Activated naive CD8-positive, alpha-beta T cell treated with anti-CD3 and anti-CD28 coated beads, Interleukin-2, amount 10 ng/mL, durations not matched to agents 7 days and 5 days (primary cell): ENCODE data around the gene SVEP1. TPM values are rescaled to one million over a fixed set of nuclear protein-coding genes. Genes with fewer than 3 reads are reported as not detected.
"Not testable (repeated sequence)": the region's sequence is repeated elsewhere in the genome, so short reads cannot be mapped to it uniquely, and the experiment has no call there.

Experiments
- ATAC-seq: fragments of 150-1000 bp; cut with Tn5 transposase; one replicate; pipeline ENCODE4 v1.10.0; 2021; ENCODE audit warnings: low read depth, moderate library complexity
- POLR2A ChIA-PET: fragments of 350-600 bp; sonication (Branson Sonifier 250); formaldehyde crosslinking; loops from one replicate; lab custom pipeline; 2021; ENCODE audit warnings: antibody characterized with exemption; lab: Charles Lee
- DNase-seq: peaks from one replicate; pipeline ENCODE4 v3.0.0; 2021
- H3K27ac Mint-ChIP-seq: one replicate; pipeline ENCODE4 v1.8.0; 2022; ENCODE audit warnings: mild to moderate bottlenecking, mixed read lengths
- H3K27me3 Mint-ChIP-seq: one replicate; pipeline ENCODE4 v1.8.0; 2022; ENCODE audit warnings: mild to moderate bottlenecking, moderate library complexity, mixed read lengths
- H3K36me3 Mint-ChIP-seq: one replicate; pipeline ENCODE4 v1.8.0; 2021; ENCODE audit warnings: mild to moderate bottlenecking, mixed read lengths
- H3K4me1 Mint-ChIP-seq: one replicate; pipeline ENCODE4 v1.8.0; 2021; ENCODE audit warnings: mixed read lengths
- H3K4me3 Mint-ChIP-seq: one replicate; pipeline ENCODE4 v1.8.0; 2022; ENCODE audit warnings: mild to moderate bottlenecking, moderate library complexity, mixed read lengths
- H3K9me3 Mint-ChIP-seq: one replicate; pipeline ENCODE4 v1.8.0; 2021; ENCODE audit warnings: mixed read lengths
- total RNA-seq, 2 experiments: library from RNA; stranded (reverse); gene quantifications; one replicate each; pipeline ENCODE4 v1.2.3, GENCODE V29; 2021

Gene SVEP1
- total RNA-seq, 2 experiments from 2014 or later = not detected

DNA sequence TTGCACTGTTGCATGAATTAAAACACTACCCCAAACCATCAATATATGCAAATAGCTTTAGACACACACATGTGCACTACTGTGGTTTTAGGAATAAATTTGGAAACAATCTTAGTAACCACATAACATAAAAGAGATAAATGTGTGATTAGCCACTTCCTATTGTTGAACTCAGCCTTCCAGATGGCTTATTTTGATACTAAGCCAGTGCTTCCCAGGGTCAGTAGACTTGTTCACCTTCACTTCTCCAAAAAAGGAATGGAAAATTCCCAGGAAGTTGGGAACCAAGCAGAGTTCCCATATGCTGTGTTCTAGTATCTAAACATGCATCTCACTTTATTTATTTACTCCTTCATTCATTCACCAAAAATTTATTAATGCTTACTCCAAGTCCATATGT, 47.8 kb downstream of the SVEP1 start:
- Mint-ChIP-seq H3K36me3 (no peaks in the 10 kb centered on the region), H3K27me3 (no peaks in the 10 kb centered on the region), H3K9me3 (peaks cover 2% of the 10 kb centered on the region), H3K4me1 (no peaks in the 10 kb centered on the region), H3K4me3 (no peak overlapping the region), H3K27ac (no peak overlapping the region)
- no peak for ATAC-seq
- POLR2A ChIA-PET = no interaction called here
- no peak for DNase-seq

DNA sequence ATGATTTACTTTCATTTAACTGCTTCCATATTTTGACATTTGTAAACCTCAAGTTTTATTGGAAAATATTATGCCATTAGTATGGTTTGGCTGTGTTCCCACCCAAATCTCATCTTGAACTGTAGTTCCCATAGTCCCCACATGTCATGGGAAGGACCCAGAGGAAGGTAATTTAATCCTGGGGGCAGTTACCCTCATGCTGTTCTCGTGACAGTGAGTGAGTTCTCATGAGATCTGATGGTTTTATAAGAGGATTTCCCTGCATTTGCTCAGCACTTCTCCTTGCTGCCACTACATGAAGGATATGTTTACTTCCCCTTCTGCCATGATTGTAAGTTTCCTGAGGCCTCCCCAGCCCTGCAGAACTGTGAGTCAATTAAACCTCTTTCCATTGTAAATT, 48.3 kb downstream of the SVEP1 start:
- H3K4me3 Mint-ChIP-seq, DNase-seq, H3K27ac Mint-ChIP-seq, H3K9me3 Mint-ChIP-seq, ATAC-seq, H3K36me3 Mint-ChIP-seq, POLR2A ChIA-PET, H3K27me3 Mint-ChIP-seq, H3K4me1 Mint-ChIP-seq: not testable (repeated sequence)

DNA sequence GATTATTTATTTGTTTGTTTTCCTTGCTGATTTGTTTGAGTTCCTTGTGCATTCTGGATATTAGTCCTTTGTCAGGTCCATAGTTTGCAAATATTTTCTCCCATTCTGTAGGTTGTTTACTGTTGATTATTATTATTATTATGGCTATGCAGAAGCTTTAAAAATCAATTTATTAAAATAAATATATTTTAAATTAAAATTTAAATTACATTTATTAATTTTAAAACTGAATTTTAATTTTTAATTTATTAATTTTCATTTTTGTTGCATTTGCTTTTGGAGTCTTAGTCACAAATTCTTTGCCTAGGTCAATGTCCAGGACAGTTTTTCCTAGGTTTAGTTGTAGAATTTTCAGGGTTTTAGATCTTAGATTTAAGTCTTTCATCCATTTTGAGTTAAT, 50.9 kb downstream of the SVEP1 start:
- DNase-seq (no peak), ATAC-seq (no peak)
- Mint-ChIP-seq H3K36me3 (no peaks in the 10 kb centered on the region), H3K4me3 (no peak overlapping the region), H3K27ac (no peak overlapping the region), H3K9me3 (no peaks in the 10 kb centered on the region), H3K27me3 (no peaks in the 10 kb centered on the region), H3K4me1 (no peaks in the 10 kb centered on the region)
- POLR2A ChIA-PET = no interaction called here

DNA sequence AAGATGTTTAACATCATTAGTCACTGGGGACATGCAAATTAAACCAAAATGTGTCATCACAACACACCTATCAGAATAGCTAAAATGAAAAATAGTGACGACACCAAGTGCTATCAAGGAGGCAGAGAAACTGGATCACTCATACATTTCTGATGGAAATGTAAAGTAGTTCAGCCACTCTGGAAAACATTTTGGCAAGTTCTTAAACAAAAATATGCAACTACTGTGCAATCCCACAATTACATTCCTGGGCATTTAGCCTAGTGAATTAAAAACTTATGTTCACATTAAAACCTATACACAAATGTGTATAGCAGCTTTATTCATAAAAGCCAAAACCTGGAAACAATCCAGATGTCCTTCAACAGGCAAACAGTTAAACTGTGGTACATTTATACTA, 53.1 kb downstream of the SVEP1 start:
- DNase-seq (no peak), ATAC-seq (no peak)
- H3K9me3 Mint-ChIP-seq = no peaks in the 10 kb centered on the region
- H3K27ac Mint-ChIP-seq = no peak overlapping the region
- no peaks in the 10 kb centered on the region for H3K27me3 Mint-ChIP-seq
- POLR2A ChIA-PET = no interaction called here
- H3K4me1 Mint-ChIP-seq = no peaks in the 10 kb centered on the region
- H3K36me3 Mint-ChIP-seq = no peaks in the 10 kb centered on the region
- H3K4me3 Mint-ChIP-seq = no peak overlapping the region

DNA sequence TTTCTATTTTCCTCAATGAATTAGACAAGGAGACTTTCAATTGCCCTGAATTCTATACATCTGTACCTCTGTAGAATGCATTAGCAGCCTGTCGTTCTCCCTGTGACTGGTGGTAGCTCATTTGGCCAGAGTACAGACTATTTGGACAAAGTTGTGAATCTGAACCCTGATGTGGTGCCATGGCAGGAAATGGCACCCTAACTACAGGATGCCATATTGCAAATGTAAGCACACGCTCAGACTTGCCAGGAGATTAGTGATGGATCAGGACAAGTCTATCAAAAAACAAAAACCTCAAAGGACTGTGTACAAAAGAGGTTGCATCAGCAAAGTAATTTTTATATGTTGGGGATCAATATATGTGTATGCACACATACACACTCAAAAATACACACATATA, 58.3 kb downstream of the SVEP1 start:
- H3K27ac Mint-ChIP-seq = no peak overlapping the region
- POLR2A ChIA-PET = no interaction called here
- peaks cover 2% of the 10 kb centered on the region for H3K27me3 Mint-ChIP-seq
- DNase-seq (no peak), ATAC-seq (no peak)
- no peaks in the 10 kb centered on the region for H3K4me1 Mint-ChIP-seq
- H3K4me3 Mint-ChIP-seq = no peak overlapping the region
- H3K36me3 Mint-ChIP-seq = no peaks in the 10 kb centered on the region
- no peaks in the 10 kb centered on the region for H3K9me3 Mint-ChIP-seq

DNA sequence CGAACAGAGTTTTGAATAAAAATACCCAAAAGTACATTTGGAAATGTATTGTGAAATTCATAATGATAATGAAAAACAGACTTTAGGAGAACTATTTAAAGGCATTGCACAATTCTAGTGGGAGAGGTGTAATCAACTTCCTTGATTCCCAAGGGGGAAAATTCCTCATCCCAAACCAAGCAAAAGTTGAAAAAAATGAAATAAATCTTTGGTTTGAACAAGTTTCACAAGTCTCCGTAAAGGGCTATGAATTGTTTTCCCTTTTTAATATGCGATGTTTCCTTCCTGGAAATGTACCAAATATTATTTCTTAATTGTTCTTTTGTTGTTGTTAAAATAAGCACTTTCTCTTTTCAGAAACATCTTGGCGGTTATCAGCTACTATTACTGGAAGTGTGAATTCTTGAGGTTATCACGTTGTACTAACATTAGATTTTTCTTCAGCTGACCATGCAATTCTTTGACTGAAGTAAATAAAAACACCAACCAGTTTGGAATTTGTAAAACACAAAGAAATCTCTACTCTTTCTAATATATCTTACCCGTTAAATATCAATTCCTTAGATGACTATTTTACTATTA, 59.3 kb downstream of the SVEP1 start:
- H3K4me3 Mint-ChIP-seq = no peak overlapping the region
- POLR2A ChIA-PET = no interaction called here

DNA sequence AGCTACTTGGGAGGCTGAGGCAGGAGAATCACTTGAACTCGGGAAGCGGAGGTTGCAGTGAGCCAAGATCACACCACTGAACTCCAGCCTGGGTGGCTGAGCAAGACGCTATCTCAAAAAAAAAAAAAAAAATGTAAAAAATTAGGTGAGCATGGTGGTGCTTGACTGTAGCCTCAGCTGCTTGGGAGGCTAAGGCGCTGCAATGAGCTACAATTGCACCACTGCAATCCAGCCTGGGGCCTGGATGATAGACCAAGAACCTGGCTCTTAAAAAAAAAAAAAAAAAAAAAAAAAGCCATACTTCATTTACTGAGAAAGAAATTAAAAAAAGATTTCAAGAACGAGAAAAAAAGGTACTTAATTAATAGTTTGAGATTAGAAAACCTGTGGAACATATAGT, 62.1 kb downstream of the SVEP1 start:
- H3K4me1 Mint-ChIP-seq = no peaks in the 10 kb centered on the region
- H3K9me3 Mint-ChIP-seq = no peaks in the 10 kb centered on the region
- DNase-seq (no peak), ATAC-seq (no peak)
- no peaks in the 10 kb centered on the region for H3K36me3 Mint-ChIP-seq
- H3K27me3 Mint-ChIP-seq = peaks cover 2% of the 10 kb centered on the region
- no peak overlapping the region for H3K27ac Mint-ChIP-seq
- H3K4me3 Mint-ChIP-seq = no peak overlapping the region
- POLR2A ChIA-PET = no interaction called here

More for the DNA sequence above, 59.3 kb downstream of the SVEP1 start:
- Mint-ChIP-seq H3K9me3 (no peaks in the 10 kb centered on the region), H3K27me3 (peaks cover 2% of the 10 kb centered on the region), H3K36me3 (no peaks in the 10 kb centered on the region), H3K4me1 (no peaks in the 10 kb centered on the region), H3K27ac (no peak overlapping the region)
- DNase-seq = no peak
- no peak for ATAC-seq

DNA sequence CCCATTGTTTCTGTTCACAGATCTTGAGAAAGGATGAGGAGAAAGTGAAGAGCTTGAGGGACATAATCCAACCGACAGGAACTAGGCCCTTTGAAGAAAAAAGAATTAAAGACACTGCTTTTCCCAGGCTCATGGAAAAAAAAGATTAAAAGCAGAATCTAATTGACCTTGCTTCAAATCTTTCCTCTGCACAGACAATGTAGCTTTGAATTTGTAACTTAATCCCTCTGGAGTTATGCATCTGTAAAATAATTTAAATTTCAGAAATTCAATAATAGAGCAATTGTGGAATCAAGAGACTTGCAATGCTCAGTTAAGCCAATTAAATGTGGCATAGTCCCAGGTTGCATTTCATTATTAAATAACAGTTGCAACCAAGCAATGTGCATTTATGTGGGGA, 64.6 kb downstream of the SVEP1 start:
- Mint-ChIP-seq H3K27ac (no peak overlapping the region), H3K27me3 (peaks cover 2% of the 10 kb centered on the region), H3K4me3 (no peak overlapping the region), H3K9me3 (no peaks in the 10 kb centered on the region), H3K4me1 (no peaks in the 10 kb centered on the region), H3K36me3 (no peaks in the 10 kb centered on the region)
- no peak for DNase-seq
- no peak for ATAC-seq
- POLR2A ChIA-PET = no interaction called here

DNA sequence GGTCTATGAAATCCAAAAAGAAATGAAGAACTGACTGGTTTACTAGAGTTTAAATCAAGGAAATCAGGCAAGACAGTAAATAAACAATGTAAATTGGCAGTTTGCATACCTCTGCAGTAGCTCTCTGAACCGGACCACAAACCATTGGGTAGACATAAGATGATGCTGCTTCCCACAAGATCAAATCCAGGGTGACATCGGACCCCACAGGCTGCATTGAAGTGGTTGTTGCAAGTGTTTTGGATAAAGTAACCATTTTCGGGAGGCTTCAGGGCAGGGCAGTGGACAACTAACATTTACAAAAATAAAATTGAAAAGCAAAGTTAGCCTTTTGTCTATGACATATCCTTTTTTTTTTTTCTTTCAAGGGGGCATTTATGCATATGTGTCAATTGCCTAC, 66.7 kb downstream of the SVEP1 start:
- Mint-ChIP-seq H3K4me1 (no peaks in the 10 kb centered on the region), H3K36me3 (no peaks in the 10 kb centered on the region), H3K27ac (no peak overlapping the region), H3K4me3 (no peak overlapping the region), H3K27me3 (no peaks in the 10 kb centered on the region), H3K9me3 (no peaks in the 10 kb centered on the region)
- POLR2A ChIA-PET = no interaction called here
- DNase-seq = no peak
- no peak for ATAC-seq

DNA sequence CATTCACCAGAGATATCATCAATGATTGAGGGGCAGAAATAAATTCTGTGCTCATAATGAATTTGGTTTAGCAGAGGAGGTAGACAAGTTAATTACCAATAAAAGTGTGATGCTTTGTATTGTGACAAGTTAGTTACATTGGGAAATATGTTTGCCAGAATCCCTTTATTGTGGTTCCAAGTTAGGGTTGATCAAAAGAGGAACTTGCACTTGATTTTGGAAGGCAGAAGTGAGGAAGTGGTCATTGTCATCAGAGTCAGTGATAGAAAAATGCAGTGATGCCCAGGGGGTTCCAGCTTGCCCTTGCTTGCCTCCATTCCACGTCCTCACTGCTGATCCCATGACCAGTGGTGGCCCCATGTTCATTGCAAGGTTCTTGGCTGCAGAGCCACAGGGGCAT, 69.7 kb downstream of the SVEP1 start:
- POLR2A ChIA-PET = no interaction called here
- no peaks in the 10 kb centered on the region for H3K4me1 Mint-ChIP-seq
- no peak overlapping the region for H3K27ac Mint-ChIP-seq
- H3K27me3 Mint-ChIP-seq = no peaks in the 10 kb centered on the region
- no peak overlapping the region for H3K4me3 Mint-ChIP-seq
- no peaks in the 10 kb centered on the region for H3K9me3 Mint-ChIP-seq
- DNase-seq = no peak
- no peak for ATAC-seq
- no peaks in the 10 kb centered on the region for H3K36me3 Mint-ChIP-seq

DNA sequence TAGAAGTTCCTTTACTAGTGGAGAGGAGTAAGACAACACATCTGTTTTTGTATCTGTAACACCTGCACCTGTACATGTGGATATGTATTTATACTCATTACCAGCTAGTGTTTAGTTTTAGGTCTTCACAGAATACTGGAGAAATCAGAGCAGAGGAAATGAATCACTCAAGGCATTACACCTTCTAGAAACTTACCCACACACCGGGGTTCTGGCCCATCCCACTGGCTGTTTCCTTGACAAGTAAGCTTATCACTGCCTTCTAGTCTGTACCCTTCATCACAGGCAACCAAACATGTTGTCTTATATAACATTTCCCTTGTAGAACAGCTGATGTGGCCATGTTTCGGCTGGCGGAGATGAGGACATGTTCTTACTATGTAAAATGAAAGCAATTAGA, 76.7 kb downstream of the SVEP1 start:
- ATAC-seq = no peak

DNA sequence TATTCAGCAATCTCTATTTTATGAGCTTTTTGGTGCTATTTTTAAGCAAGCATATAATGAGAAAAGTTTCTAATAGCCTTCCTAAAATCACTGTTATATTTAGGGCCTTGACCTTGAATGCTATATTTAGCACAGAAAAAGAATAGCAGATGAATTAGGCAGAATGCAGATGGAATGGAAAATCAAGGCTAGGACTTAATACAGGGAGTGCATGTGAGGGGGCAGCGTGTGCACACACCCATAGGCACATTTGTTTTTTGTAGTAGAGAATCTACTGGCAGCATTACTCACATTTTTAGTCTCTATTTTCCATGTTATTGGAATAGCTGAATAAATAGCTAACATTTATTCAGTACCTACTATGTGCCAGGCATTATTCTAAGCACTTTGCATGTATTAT, 79.9 kb downstream of the SVEP1 start:
- no peaks in the 10 kb centered on the region for H3K9me3 Mint-ChIP-seq
- POLR2A ChIA-PET = no interaction called here
- H3K4me3 Mint-ChIP-seq = no peak overlapping the region
- H3K4me1 Mint-ChIP-seq = no peaks in the 10 kb centered on the region
- ATAC-seq (no peak), DNase-seq (no peak)
- H3K27me3 Mint-ChIP-seq = no peaks in the 10 kb centered on the region
- no peaks in the 10 kb centered on the region for H3K36me3 Mint-ChIP-seq
- H3K27ac Mint-ChIP-seq = no peak overlapping the region

More for the DNA sequence above, 76.7 kb downstream of the SVEP1 start:
- no peaks in the 10 kb centered on the region for H3K4me1 Mint-ChIP-seq
- H3K36me3 Mint-ChIP-seq = no peaks in the 10 kb centered on the region
- POLR2A ChIA-PET = no interaction called here
- no peaks in the 10 kb centered on the region for H3K9me3 Mint-ChIP-seq
- no peak overlapping the region for H3K4me3 Mint-ChIP-seq
- DNase-seq = no peak
- no peak overlapping the region for H3K27ac Mint-ChIP-seq
- H3K27me3 Mint-ChIP-seq = no peaks in the 10 kb centered on the region

DNA sequence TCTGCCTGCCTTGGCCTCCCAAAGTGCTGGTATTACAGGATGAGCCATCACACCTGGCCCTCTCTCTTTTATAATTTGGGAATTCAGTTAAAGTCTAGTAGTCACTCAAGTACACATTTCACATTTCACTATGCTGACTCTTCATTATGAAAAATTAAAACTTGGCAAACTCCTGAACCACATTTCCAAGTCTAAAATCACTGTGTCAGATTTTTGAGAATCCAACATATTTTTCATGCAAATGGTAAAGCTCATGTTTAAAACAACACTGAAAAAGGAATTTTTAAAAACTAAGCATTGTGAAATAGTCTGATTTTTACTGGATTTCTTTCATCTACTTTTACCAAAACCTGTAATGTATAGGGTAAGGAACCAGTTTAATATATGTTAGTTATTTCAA, 92.3 kb downstream of the SVEP1 start:
- ATAC-seq = no peak
- Mint-ChIP-seq H3K4me3 (no peak overlapping the region), H3K27me3 (no peaks in the 10 kb centered on the region), H3K27ac (no peak overlapping the region), H3K36me3 (no peaks in the 10 kb centered on the region), H3K4me1 (no peaks in the 10 kb centered on the region), H3K9me3 (no peaks in the 10 kb centered on the region)
- DNase-seq = no peak
- POLR2A ChIA-PET = no interaction called here

DNA sequence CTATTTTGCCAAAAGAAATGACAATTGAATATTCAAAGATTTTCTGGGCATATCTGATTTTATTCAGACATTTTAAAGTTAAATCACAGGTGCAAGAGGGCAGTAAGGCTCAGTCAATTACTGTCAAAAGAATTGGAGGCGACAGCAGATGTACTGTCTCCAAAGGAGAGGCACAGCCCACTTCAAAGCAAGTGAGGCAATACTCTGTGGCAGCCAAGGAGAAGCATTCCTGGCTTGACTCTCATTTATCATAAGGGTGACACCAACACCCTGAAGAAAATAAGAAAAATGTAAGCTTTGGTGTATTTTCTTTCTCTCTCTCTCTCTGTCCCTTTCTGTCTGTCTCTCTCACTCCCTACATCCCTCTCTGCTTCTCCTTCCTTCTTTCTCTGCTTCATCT, 93.3 kb downstream of the SVEP1 start:
- ATAC-seq (no peak), DNase-seq (no peak)
- Mint-ChIP-seq H3K27me3 (no peaks in the 10 kb centered on the region), H3K36me3 (no peaks in the 10 kb centered on the region), H3K4me1 (no peaks in the 10 kb centered on the region), H3K4me3 (no peak overlapping the region), H3K9me3 (no peaks in the 10 kb centered on the region), H3K27ac (no peak overlapping the region)
- POLR2A ChIA-PET = no interaction called here

DNA sequence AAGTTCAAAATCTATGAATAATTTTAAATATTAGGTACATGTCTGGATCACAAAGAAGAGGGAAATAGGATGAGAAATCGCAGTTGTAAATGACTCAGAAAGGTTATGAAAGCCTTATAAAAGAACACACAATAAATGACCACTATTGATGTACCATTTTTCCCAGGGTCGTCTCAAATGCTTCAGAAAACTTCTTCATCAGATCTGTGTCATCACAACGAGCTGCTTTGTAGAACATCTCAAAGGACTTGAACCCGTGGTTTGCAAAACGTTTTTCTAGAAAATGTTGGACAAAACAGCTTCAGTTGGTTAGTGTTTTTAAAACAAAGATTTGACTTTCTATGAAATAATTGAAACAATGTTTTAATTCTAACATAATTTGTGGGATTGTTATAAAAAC, 100.1 kb downstream of the SVEP1 start:
- POLR2A ChIA-PET = no interaction called here
- H3K9me3 Mint-ChIP-seq = no peaks in the 10 kb centered on the region
- H3K27me3 Mint-ChIP-seq = no peaks in the 10 kb centered on the region
- DNase-seq (no peak), ATAC-seq (no peak)
- no peaks in the 10 kb centered on the region for H3K4me1 Mint-ChIP-seq
- H3K27ac Mint-ChIP-seq = no peak overlapping the region
- H3K4me3 Mint-ChIP-seq = no peak overlapping the region
- no peaks in the 10 kb centered on the region for H3K36me3 Mint-ChIP-seq
